Tibial nerve (tissue), 4 donors: ENCODE results near the gene APRT.

Experiments
- CTCF ChIP-seq, 5 experiments: fragments of 200-600 bp in 3 of 5; fragments of 450-650 bp in 2 of 5; sonication (generic) in 3 of 5; IDR thresholded peaks; one replicate each; pipeline ENCODE4 v1.5.1; 2016 to 2019; ENCODE audit warnings: antibody characterized with exemption in 5 of 5, mild to moderate bottlenecking in 3 of 5, moderate library complexity in 2 of 5
- EP300 ChIP-seq, 2 donors: sonication (generic); formaldehyde crosslinking; IDR thresholded peaks; one replicate each; pipeline ENCODE4 v1.6.1; 2017; ENCODE audit warnings: antibody characterized with exemption in 2 of 2, mild to moderate bottlenecking in 1 of 2
- POLR2A ChIP-seq, 2 donors: fragments of 450-650 bp; IDR thresholded peaks; one replicate each; pipeline ENCODE4 v1.6.1; 2017; ENCODE audit warnings: antibody characterized with exemption in 2 of 2, mild to moderate bottlenecking in 2 of 2, moderate library complexity in 2 of 2

GRCh38 chr16:88839026-88839529 lies 27.4 kb upstream of the APRT start:
- no peak for TF ChIP-seq POLR2A (IDR thresholded peaks at IDR 0.05)
- TF ChIP-seq CTCF (IDR thresholded peaks at IDR 0.05) = no peak
- TF ChIP-seq EP300 (IDR thresholded peaks at IDR 0.05) = no peak
